ENCODE measurements around the gene ICAM2.
"Not testable (repeated sequence)": the region's sequence is repeated elsewhere in the genome, so short reads cannot be mapped to it uniquely, and the experiment has no call there.

The ICAM2 gene

DNA sequence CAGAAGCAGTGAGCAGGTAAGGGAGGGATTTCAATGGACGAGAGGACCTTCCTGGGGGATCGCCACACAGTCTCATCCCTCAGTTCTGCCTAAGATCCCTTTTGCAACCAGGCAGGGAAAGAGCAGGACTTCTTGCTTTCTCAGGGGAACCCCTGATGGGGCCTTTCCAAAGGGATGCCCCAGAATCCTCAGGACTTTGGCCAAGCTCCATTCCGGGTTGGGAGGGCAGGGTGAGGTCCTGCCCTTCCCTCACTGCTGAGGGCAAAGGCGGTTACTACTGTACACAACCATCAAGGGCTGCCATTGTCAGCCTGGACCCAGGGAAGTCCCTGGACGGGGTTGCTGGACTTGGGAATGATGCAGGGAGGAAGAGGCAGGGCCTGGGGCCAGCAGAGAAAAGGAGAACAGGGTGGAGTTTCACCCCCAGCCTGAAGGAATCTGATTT is 12.6 kb downstream of the ICAM2 start:
- no peak for DNase-seq

DNA sequence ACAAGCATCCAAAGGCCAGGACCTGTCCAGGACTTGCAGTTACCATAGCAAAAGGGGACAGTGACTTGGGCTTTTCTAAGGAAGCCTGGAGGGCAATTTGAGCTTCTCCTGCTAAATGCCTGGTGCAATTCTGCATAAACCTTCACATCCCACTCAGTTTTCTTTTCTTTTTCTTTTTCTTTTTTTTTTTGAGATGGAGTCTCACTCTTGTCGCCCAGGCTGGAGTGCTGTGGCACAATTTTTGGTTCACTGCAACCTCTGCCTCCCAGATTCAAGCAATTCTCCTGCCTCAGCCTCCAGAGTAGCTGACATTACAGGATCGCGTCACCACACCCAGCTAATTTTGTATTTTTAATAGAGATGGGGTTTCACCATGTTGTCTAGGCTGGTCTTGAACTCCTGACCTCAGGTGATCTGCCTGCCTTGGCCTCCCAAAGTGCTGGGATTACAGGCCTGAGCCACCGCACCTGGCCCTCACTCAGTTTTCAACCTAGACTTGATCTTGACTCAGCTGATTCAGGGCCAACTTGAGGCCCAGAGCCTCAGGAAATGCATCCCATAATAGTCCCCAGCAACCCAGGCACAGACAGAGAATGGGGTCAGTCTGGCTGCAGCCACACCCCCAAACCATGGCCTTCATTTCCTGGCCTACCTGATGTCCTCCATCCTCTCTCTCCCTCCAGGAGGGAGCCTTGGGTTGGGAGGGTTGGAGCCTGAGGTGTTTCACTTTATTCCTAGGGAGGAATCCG is 13.2 kb downstream of the ICAM2 start:
- not testable (repeated sequence) for DNase-seq

DNA sequence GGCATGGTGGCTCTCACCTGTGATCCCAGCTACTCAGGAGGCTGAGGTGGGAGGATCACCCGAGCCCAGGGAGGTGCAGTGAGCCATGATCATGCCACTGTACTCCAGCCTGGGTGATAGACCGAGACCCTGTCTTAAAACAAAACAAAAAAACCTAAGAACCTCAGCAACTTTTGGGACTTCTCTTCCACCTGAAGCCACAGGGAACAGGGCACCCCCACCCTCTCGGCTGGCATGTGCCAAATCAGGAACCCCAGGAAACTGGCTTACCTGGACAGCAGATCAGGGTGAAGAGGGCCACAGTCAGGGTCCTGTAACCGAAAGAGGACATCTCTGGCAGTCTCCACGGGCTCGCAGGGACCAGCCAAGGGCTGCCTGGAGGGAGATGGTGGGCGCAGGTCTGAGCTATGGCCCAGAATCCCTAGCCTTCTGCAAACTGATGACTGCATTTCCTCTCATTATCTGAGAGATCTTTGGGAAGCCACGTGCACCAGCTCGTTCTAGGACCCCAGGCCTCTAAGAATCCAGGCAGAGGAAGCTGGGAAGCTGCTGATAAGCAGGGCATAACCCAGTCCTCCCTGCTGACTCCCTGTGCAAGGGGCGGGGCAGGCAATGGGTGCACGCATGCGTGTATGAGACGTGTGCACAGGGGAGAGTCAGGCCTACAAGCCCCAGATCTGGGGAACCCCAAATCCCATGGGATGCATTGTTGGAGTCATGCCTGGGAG is 13.9 kb downstream of the ICAM2 start:
- no peak for DNase-seq

DNA sequence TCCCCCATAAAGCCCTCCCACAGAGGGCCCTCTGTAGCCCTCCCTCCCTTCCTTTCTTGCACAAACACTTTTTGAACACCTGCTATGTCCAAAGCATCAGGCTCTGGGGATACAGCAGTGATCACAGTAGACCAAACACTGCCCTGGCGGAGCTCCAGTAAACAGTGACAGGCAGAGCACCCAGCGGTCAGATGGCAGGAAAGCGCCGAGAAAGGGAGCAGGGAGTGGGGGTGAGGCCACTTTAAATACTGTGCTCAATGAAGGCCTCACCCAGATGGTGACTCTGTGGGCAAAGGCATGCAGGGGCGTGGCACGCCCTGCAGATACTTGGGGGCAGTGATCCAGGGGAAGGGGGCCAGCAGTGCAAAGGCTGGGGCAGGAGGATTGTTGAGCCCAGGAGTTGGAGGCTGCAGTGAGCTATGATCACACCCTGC is 14.7 kb downstream of the ICAM2 start:
- no peak for DNase-seq

GRCh38 chr17:64004903-64005733 is 15.3 kb downstream of the ICAM2 start:
- no peak for DNase-seq

GRCh38 chr17:64004218-64004770 is 16.1 kb downstream of the ICAM2 start:
- DNase-seq: no peak

DNA sequence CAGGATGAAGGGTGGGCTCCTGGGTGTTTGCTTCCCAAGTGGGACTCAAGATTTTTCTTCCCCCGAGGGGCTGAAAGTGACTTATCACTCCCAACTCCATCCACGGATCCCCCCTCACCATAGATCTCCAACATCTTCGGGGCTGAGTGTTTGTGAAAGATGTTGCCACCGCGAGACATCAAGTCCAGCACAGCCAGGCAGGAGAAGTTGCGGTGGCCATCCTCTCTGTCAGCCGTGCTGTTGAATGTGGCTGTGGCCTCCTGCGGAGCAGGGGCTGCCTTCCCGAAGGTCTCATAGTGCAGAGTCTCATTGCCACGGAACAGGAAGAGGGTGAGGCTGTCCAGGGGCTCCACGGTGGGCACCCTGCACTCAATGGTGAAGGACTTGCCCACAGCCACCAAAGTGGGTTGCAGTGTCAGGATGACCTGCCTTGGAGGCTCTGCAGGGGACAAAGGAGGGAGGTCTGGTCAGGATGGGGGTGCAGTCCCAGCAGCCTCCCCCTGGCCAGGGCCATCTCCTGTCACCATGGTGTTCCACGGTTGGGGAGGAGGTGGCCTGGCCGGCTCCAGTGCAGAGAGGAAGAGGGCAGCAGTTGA is 16.8 kb downstream of the ICAM2 start:
- DNase-seq: no peak

DNA sequence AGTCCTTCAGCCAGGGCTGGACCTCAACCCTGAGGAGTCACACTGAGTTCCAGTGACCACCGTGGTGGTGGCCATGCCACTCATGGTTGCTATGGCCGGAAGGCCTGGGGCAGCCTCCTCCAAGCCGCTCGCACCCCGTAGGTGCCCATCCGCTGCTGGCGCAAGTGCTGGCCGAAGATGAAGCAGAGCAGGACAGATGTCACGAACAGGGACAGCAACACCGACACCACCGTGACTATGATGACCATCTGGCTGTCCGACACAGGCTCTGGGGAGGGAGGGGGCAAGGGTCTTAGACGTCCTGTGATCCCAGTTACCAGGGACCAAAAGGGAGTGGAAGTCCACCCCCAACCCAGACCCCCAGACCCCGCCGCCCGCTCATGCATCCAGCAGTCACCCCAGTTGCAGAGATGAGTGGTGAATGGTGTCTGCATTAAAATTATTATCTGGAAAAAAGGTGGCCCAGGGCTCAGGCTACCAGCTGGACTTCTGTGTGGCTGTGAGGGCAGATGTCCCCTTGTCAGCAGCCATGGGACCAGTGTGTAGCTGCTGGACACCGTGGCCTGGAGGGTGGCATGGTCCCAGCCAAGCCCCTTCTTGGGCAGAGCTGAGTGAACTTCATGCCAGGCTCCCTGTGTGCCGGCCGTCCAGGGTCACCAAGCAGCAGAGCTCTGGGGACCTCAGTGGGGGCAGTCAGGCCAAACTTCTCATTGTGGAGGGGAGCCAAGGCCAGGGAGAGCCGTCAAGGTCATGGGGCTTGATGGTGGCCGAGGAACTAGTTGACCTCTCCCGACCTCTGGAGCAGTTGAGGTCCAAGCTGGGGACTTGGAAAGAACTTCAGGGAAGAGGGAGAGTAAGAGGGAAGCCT is 17.5 kb downstream of the ICAM2 start:
- DNase-seq: no peak

DNA sequence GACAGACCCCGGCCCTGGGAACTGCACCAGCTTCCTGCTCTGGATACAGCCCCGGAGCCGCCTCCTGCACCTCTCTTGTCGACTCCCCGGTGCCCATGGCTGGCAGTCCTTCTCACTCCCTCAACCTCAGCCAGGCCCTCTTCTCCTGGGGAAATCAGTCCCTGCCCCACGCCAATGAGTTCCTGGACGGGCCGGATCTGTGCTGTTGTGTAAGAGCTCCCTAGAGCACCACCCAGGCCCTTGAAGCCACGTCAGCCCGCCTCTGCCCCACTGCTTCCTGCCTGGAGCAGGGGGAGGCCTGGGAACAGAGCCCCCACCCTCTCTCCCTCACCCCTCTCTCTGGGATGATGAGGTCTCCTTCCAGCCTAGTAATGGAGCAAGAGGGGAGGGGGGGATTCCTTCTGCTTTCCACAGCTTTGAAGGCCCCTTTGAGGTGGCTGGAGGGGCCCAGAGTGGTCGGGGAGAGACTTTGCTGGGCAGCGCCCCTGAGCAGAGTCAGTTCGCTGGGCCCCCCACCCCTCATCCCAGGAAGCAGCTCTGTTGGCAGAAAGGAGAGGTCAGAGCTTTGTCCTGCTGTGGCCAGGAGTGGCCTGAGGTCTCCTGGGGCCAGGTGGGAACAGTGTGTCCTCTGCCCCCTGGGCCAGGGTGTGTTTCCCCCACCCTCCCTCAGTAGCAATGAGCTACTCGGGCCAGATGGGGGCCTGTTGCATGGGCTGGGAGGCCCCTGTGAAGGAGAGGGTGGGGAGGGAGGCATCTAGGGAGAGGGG is 18.5 kb downstream of the ICAM2 start:
- DNase-seq: no peak

- no peak for DNase-seq
Observed at GRCh38 chr17:64001091-64001579, 19.3 kb downstream of the ICAM2 start.

- no peak for DNase-seq
Observed at GRCh38 chr17:63999680-64000531, 20.5 kb downstream of the ICAM2 start.

DNA sequence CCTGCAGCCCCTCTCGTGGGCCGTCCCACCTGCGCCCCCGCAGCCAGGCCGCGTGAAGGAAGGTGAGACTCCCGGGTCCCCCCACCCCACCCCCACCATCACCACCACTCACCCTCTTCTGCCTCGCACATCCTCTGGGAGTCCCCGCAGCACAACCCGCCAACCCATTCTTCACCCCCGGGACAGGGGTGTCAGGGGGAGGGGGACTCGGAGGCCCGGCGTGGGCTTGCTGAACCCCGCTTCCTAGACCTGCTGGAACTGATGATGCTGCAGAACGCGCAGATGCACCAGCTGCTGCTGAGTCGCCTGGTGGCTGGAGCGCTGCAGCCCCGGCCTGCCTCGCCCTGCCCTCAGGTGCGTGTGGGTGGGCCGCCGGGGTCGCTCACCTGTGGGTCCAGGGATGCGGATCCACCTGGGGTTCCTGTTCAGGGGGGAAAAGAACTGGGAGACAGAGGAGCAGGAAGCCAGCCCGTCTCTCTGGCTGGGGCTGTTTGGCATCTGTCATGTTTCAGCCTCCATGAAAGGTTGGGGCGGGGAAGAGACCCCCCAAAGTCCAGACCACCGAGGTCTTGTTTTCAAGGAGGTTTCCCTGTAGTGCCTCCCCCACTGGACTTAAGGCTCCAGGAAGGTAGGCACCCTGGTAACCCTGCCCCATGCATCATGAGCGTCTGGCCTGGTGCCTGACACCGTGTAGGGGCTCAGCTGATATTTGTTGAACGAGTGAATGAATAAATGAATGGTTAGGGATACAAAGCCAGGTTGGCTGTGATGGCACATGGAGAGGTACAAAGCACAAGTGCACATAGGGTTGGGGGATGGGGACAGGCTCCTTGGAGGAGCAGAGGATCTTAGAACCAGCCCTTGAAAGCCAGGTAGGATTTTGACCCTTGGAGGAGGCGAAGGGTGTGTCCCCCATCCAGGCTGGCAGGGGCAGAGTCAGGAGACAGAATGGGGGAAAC is 21.4 kb downstream of the ICAM2 start:
- no peak for DNase-seq

GRCh38 chr17:63998050-63998720 is 22.2 kb downstream of the ICAM2 start, which contains the start of gene PRR29:
TSS of gene PRR29 (plus strand) at chr17:63998351. CDS start at chr17:63998365, 14 bp downstream.
- peak; percentile 92 for DNase-seq

- no peak for DNase-seq
Observed at GRCh38 chr17:63997341-63998048, 22.9 kb downstream of the ICAM2 start.

GRCh38 chr17:63996430-63997182 is 23.8 kb downstream of the ICAM2 start:
- DNase-seq: no peak

DNA sequence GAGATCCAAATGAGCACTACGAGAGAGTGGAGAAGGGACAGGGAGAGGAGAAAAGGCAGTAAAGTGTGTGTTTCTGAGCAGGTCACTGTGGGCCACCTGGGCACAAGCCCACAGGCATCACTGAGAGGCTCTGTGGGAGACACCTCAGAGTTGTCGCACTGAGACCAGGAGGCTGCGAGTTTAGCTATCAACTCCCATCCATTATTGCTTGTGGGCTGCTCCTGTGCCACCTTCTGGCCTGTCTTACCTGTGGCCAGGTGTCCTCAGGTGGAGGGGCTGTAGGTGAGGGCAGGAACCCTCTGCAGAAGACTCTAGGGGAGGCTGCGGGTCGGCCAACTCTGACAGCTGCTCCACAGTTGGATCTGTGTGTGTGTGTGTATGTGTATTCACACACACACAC is 24.8 kb downstream of the ICAM2 start:
- no peak for DNase-seq
